DND-41 (cell line): ENCODE results near the gene PRRX2.

ENCODE experiments used
- EZH2 ChIP-seq: IDR thresholded peaks from 3 replicates; pipeline ENCODE4 v1.6.1; 2012; ENCODE audit warnings: borderline replicate concordance, low read depth, mild to moderate bottlenecking, moderate library complexity, low read length, inconsistent platforms; ENCODE audit not compliant: severe bottlenecking
- TF ChIP-seq, protein P1 (sequence below): IDR thresholded peaks from 2 replicates; pipeline ENCODE4 v1.5.1; 2012; ENCODE audit warnings: borderline replicate concordance, low read length, moderate library complexity, mild to moderate bottlenecking; ENCODE audit not compliant: poor library complexity, severe bottlenecking; ENCODE audit errors: extremely low read depth

DNA sequence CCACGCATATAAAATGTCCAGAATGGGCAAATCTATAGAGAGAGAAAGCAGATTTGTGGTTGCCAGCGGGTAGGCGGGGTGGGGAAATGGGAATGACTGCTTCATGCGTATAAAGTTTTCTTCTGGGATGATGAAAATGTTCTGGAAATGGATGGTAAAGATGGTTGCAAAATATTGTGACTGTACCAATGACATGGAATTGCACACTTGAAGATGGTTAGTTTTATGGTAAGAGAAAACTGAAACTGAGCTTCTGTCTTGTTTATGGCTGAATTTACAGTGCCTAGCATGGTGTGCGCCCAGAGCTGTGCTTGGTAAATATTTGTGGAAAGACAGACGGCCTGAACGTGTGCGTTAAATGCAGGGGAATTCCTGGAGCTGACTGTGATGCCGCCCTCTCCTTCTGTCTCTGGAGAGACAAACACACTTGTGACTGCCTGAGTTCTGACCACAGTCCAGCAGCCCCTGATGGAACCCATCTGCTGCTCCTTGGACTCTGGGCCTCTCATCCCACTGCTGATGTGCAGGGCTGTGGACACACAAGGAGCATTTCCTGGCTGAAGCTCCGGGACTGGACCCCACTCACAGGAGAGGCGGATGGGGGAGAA lies 96.0 kb downstream of the PRRX2 start:
- TF ChIP-seq, protein P1, sequence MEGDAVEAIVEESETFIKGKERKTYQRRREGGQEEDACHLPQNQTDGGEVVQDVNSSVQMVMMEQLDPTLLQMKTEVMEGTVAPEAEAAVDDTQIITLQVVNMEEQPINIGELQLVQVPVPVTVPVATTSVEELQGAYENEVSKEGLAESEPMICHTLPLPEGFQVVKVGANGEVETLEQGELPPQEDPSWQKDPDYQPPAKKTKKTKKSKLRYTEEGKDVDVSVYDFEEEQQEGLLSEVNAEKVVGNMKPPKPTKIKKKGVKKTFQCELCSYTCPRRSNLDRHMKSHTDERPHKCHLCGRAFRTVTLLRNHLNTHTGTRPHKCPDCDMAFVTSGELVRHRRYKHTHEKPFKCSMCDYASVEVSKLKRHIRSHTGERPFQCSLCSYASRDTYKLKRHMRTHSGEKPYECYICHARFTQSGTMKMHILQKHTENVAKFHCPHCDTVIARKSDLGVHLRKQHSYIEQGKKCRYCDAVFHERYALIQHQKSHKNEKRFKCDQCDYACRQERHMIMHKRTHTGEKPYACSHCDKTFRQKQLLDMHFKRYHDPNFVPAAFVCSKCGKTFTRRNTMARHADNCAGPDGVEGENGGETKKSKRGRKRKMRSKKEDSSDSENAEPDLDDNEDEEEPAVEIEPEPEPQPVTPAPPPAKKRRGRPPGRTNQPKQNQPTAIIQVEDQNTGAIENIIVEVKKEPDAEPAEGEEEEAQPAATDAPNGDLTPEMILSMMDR = no peak
- TF ChIP-seq EZH2 = no peak
